GM18951 (cell line): ENCODE data around the gene MAGI3.

Source experiments
- POLR2A ChIP-seq: IDR thresholded peaks from 4 replicates; pipeline ENCODE4 v1.6.1; 2011; ENCODE audit warnings: mild to moderate bottlenecking; ENCODE audit not compliant: insufficient read length, insufficient read depth; ENCODE audit errors: extremely low read depth
- in situ Hi-C: fragments of 300-500 bp; cut with MboI; formaldehyde crosslinking; loops from one replicate; pipeline ENCODE4 v1.12.0; 2022; ENCODE audit warnings: low sequenced_read_pairs, mixed read lengths, inconsistent platforms; ENCODE audit not compliant: unreplicated experiment

MAGI3 gene

GRCh38 chr1:113617438-113618141 lies 227.3 kb downstream of the MAGI3 start:
- in situ Hi-C loops, result no loop called here
- no peak for TF ChIP-seq POLR2A

GRCh38 chr1:113628997-113629396 lies 238.7 kb downstream of the MAGI3 start:
- TF ChIP-seq POLR2A, result no peak
- in situ Hi-C loops, result no loop called here

- in situ Hi-C loops, result no loop called here
- no peak for TF ChIP-seq POLR2A
These were observed 240.3 kb downstream of the MAGI3 start for GRCh38 chr1:113630340-113631327.

DNA sequence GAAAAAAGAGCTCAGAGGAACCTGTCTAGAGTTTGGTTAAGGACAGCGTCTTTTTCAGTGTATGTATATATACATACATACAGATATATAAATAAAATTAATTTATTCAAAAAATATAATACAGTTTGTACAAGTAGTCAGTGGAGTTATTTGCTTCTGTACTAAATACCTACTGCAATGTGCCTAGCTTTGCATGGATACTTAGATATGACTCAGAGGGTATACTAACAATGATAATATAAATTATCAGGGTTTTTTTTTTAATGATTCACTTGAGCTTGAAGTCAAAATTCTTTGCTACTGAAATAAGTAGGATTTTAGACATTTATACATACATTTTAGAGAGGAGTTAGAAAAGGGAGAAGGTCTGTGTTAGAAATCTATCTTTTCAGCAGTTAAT lies 251.1 kb downstream of the MAGI3 start:
- no peak for TF ChIP-seq POLR2A
- in situ Hi-C loops, result no loop called here

DNA sequence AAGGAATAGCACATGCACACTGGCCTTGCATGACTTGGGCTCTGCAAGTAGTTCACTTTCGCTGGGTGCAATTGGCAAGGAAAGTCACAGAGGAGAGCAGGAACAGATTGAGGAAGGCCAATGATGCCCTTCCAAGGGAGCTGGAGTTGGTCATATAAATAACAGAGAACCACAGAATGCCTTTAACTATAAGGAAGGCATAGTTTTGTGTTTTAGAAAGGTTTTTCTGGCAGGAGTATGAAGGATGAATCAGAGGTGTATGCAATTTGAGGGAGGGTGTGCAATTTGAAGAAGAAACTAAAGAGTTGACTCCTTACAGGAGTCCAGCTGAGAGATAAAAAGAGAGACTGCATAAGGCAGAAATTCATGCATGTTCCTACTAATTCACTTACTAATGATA lies 256.8 kb downstream of the MAGI3 start:
- in situ Hi-C loops, result no loop called here

GRCh38 chr1:113648478-113648877 lies 258.2 kb downstream of the MAGI3 start:
- in situ Hi-C loops, result no loop called here
- TF ChIP-seq POLR2A, result no peak

More for the DNA sequence above, 256.8 kb downstream of the MAGI3 start:
- TF ChIP-seq POLR2A, result no peak

DNA sequence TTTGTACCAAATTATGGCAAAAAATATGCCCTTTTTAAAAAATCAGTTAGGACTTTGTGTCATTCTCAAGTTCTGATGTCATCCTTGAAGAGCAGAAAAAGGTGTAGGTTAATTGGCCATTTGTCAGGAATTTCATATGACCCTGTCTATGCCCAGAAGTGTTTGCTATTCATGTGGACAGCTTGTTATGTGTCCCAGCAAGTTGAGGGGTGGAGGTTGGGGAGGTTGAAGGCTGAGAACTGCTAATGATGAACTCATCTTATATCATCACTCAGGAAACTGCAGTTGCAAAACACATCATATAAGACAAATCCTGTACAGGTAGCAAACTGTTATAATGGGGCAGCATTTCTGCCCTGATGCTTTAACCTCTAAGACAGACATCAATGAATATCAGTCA lies 262.5 kb downstream of the MAGI3 start:
- TF ChIP-seq POLR2A, result no peak
- in situ Hi-C loops, result no loop called here

DNA sequence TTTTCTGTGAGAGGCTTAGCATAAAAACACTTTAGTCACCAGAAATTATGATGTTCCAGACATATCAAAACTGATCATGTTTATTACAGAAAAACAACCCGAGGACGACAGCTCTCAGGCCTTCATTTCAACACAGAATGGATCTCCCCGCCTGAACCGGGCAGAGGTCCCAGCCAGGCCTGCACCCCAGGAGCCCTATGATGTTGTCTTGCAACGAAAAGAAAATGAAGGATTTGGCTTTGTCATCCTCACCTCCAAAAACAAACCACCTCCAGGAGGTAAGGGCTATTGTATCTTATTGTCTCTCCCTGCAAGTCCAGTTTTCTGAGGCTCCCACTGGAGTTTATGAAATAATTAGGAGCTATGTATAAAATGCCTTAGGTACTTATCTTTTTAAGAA lies 263.4 kb downstream of the MAGI3 start:
- no peak for TF ChIP-seq POLR2A
- in situ Hi-C loops, result no loop called here

DNA sequence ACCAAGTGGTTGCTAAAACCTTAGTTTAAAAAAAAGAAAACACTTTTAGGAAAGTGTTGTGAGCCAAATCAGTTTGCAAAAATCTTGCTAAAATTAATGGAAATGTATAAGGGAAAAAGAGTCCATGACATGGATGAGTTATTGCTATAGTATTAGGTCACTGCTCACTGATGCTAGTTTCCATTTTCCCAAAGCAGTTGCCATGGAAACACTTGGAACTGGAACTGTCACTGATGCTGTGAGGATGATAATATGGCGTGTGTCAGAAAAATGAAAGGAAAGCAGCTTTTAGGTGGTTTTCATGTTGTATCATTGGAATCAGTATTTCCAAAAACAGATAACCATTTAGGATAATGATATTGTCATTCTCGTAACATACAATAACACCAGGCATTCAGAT lies 264.6 kb downstream of the MAGI3 start:
- TF ChIP-seq POLR2A, result no peak
- in situ Hi-C loops, result no loop called here

- in situ Hi-C loops, result no loop called here
- TF ChIP-seq POLR2A, result no peak
These were observed 266.8 kb downstream of the MAGI3 start for GRCh38 chr1:113657126-113657525.

DNA sequence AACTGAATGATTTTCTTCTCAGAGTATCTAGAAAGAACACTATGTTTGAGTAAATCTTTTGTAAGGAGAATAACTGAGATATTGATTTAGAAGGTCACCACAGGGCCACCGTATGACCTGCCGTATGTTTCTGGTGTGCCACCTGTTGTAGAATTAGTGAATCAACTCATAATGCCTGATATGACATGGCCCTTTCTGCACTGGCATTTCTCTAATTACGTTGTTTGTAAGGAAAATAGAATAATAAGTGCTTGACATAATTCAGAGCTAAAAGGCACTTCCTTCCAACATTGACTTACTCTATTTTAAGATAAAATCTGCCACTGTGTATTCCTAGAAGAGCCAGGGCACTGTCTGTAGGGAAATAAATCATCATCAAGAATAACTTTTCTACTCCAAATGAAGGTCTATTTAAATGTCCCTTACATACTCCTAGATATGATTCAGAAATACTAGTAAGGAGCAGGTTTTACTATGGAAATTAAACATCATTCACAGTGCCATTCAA lies 267.3 kb downstream of the MAGI3 start:
- no peak for TF ChIP-seq POLR2A
- in situ Hi-C loops, result no loop called here

- no peak for TF ChIP-seq POLR2A
- in situ Hi-C loops, result no loop called here
These were observed 268.7 kb downstream of the MAGI3 start for GRCh38 chr1:113659035-113659434.

- in situ Hi-C loops, result no loop called here
- no peak for TF ChIP-seq POLR2A
These were observed 269.2 kb downstream of the MAGI3 start for GRCh38 chr1:113659556-113659955.

DNA sequence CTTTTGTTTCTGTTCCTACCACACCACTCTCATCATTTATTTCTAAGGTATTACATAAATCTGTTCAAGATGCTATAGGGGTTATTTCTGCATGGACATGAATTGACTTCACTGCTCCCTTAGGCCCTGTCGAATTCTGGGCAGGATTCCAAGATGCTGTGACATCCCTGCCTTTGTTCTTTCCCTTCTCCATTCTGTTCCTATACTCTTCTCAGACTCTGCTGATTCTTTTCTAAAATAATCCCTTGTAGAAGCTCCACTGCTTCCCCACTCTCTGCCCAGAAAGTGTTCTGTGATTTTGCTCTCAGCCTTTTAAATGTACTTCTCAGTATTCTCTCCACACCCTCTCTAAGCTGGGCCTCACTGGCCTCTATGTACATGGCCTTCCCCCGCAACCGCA lies 269.8 kb downstream of the MAGI3 start:
- no peak for TF ChIP-seq POLR2A
- in situ Hi-C loops, result no loop called here

GRCh38 chr1:113662101-113662500 lies 271.8 kb downstream of the MAGI3 start:
- TF ChIP-seq POLR2A, result no peak
- in situ Hi-C loops, result no loop called here
